ENCODE data around the gene POLR1G.

- TF ChIP-seq POLR2A (IDR thresholded peaks at IDR 0.05) (no peak), CTCF (IDR thresholded peaks at IDR 0.05 in 8 of 11, conservative IDR thresholded peaks at IDR 0.05 in 3 of 11) (no peak)
Observed at GRCh38 chr19:45391346-45391745, 15.1 kb upstream of the POLR1G start.

Data from spleen (tissue), 7 donors.